ENCODE results near the gene DLGAP3. TPM values are rescaled to one million over a fixed set of nuclear protein-coding genes. Genes with fewer than 3 reads are reported as not detected.

Gene DLGAP3
- total and polyA plus RNA-seq, 2 of the 13 experiments (the other 11 are each of a cell fraction or from before 2014, with no cell fraction given) = 0.03 to 0.04 TPM

- TF ChIP-seq ZNF142 (CRISPR knock-in tag; IDR thresholded peaks at IDR 0.05) (no peak), NR1H2 (CRISPR knock-in tag; IDR thresholded peaks at IDR 0.05; ENCODE audit: borderline replicate concordance, low read depth) (no peak), JDP2 (CRISPR knock-in tag; IDR thresholded peaks at IDR 0.05; ENCODE audit: borderline replicate concordance) (no peak), DNMT3B (CRISPR knock-in tag; conservative IDR thresholded peaks at IDR 0.05) (no peak), NBN (conservative IDR thresholded peaks at IDR 0.05) (no peak), ZSCAN22 (CRISPR knock-in tag; IDR thresholded peaks at IDR 0.05) (no peak), ARNT2 (CRISPR knock-in tag; IDR thresholded peaks at IDR 0.05; ENCODE audit: low read depth) (no peak), NFYB (CRISPR knock-in tag; IDR thresholded peaks at IDR 0.05) (no peak), ZNF576 (CRISPR knock-in tag; IDR thresholded peaks at IDR 0.05) (no peak), ZNF513 (CRISPR knock-in tag; conservative IDR thresholded peaks at IDR 0.05) (no peak), ZNF772 (CRISPR knock-in tag; IDR thresholded peaks at IDR 0.05) (no peak), CHD4 (IDR thresholded peaks at IDR 0.05; ENCODE audit: borderline replicate concordance, low read length) (no peak), FUBP1 (CRISPR knock-in tag; IDR thresholded peaks at IDR 0.05; ENCODE audit: borderline replicate concordance) (no peak), ZNF678 (CRISPR knock-in tag; IDR thresholded peaks at IDR 0.05) (no peak), ZNF256 (CRISPR knock-in tag; conservative IDR thresholded peaks at IDR 0.05) (no peak), ZNF567 (CRISPR knock-in tag; IDR thresholded peaks at IDR 0.05; ENCODE audit: borderline replicate concordance) (no peak), ZNF775 (CRISPR knock-in tag; IDR thresholded peaks at IDR 0.05; ENCODE audit: borderline replicate concordance) (no peak), JUND (CRISPR knock-in tag; IDR thresholded peaks at IDR 0.05) (no peak), NFE2L2 (IDR thresholded peaks at IDR 0.05; ENCODE audit: low read length) (no peak), RARA (CRISPR knock-in tag; IDR thresholded peaks at IDR 0.05) (no peak), MXD3 (CRISPR knock-in tag; IDR thresholded peaks at IDR 0.05) (peak; percentile 29; the same call in 1 of the 2 replicates)
These were observed 63.3 kb downstream of the DLGAP3 start (continued) for GRCh38 chr1:34865981-34866761.

All from HepG2 (cell line).